Measurements from ENCODE around the gene TLR4.

Gene TLR4

DNA sequence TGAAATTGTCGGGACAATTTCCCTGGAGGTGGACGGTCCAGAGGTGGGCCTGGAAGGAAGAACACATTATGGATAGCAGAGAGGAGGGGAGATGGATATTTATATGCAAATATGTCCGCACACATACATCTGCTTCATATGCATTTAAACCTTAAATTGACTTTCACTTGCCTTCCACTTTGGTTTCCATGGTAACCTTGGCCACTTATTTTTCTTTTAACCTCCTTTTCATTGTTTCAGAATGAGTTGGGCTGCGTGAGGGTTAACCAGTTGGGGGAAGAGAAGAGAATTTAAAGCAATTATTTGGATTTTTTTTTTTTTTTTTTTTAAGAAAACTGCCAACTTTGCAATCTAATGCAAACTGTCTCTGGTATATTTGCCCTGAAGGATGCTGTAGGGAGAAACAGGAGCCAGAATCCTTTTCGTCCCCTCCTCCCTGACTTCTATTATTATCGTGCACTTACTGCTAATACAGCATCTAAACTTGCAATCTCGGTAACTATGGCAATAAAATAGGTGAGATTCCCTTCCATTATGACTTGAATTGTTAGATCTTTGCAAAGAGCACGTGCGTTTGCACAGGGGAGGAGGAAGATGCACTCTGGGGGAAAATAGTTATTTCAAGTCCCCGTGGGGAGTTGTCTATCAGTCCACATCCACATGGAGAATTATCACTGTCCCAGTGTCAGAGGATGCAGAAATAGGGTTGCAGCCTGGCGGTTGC lies 35.6 kb downstream of the TLR4 start:
- no peak overlapping the region for H3K4me3 ChIP-seq (ENCODE audit: low read depth, low read length)
- TF ChIP-seq, protein P1, sequence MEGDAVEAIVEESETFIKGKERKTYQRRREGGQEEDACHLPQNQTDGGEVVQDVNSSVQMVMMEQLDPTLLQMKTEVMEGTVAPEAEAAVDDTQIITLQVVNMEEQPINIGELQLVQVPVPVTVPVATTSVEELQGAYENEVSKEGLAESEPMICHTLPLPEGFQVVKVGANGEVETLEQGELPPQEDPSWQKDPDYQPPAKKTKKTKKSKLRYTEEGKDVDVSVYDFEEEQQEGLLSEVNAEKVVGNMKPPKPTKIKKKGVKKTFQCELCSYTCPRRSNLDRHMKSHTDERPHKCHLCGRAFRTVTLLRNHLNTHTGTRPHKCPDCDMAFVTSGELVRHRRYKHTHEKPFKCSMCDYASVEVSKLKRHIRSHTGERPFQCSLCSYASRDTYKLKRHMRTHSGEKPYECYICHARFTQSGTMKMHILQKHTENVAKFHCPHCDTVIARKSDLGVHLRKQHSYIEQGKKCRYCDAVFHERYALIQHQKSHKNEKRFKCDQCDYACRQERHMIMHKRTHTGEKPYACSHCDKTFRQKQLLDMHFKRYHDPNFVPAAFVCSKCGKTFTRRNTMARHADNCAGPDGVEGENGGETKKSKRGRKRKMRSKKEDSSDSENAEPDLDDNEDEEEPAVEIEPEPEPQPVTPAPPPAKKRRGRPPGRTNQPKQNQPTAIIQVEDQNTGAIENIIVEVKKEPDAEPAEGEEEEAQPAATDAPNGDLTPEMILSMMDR (IDR thresholded peaks at IDR 0.05; ENCODE audit: low read depth, low read length, missing control alignments): no peak
- no peak for DNase-seq (ENCODE audit: low read depth)

GRCh38 chr9:117742131-117742530 lies 37.9 kb downstream of the TLR4 start:
- no peak overlapping the region for H3K4me3 ChIP-seq (ENCODE audit: low read depth, low read length)
- DNase-seq (ENCODE audit: low read depth): no peak
- TF ChIP-seq, protein P1 (IDR thresholded peaks at IDR 0.05; ENCODE audit: low read depth, low read length, missing control alignments): no peak

DNA sequence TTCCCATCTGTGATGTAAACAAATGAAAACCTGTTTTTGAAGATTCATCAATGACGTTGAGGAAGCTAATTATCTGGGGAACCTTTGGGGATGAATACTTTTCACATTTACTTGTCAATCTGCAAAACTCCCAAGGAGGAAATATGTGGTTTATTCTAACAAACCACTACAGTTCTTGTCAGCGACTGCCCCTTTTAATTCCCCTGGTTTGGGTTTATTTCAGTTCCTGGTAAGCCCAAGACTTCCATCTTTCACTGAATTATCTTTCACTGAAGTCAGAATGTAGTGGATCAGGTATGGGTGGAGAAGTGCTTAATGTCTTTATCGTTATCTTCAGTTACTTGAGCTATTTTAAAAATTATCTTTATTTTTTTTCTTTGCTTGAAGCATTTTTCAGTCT lies 40.2 kb downstream of the TLR4 start:
- no peak for DNase-seq (ENCODE audit: low read depth)
- TF ChIP-seq, protein P1 (IDR thresholded peaks at IDR 0.05; ENCODE audit: low read depth, low read length, missing control alignments): no peak
- H3K4me3 ChIP-seq (ENCODE audit: low read depth, low read length): no peak overlapping the region

DNA sequence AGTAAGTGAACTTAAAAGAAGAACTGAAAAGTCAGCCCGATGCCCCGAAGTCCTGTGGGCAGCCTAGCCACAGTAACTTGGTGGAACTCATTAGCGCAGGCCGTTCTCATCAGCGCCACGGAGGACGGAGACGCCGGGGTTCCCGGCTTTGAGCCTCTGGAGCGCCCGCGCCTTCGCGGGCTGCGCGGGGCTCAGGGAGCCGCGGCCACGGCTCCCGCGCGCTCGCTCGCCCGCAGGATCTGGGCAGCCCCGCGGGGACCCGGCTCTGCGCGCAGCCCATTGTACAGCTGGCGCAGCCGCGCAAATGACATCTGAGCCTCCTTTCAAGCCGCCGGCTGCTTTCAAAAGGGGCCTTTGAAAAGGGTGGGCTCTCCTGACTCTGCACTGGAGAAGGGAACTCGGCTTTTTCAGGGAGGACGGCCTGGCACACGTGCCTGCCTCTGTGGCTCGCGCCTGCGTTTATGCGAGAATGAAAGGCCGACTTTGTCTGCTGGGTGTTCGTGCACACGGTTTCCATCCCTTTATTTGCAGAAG lies 40.7 kb downstream of the TLR4 start:
- TF ChIP-seq, protein P1 (IDR thresholded peaks at IDR 0.05; ENCODE audit: low read depth, low read length, missing control alignments): no peak
- no peak for DNase-seq (ENCODE audit: low read depth)
- H3K4me3 ChIP-seq (ENCODE audit: low read depth, low read length): no peak overlapping the region

DNA sequence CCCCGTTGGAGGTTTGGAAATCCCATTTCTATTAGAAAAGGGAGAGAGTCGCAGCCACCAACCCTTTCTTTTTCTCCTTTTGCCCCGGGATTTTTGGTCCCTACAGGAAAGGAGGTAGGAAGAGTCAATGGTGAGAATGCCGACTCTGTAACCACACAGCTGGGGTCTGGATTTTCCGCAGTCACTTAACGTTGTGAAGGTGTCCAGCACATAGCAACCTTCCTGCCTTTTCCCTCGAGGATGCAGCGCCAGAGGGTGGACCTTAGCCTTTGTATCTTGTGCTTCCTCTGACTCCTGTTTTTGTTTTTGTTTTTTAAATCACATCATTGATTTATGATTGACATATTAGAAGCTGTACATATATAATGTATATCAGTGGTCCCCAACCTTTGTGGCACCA lies 41.4 kb downstream of the TLR4 start:
- H3K4me3 ChIP-seq (ENCODE audit: low read depth, low read length): no peak overlapping the region
- DNase-seq (ENCODE audit: low read depth): no peak
- TF ChIP-seq, protein P1 (IDR thresholded peaks at IDR 0.05; ENCODE audit: low read depth, low read length, missing control alignments): no peak

DNA sequence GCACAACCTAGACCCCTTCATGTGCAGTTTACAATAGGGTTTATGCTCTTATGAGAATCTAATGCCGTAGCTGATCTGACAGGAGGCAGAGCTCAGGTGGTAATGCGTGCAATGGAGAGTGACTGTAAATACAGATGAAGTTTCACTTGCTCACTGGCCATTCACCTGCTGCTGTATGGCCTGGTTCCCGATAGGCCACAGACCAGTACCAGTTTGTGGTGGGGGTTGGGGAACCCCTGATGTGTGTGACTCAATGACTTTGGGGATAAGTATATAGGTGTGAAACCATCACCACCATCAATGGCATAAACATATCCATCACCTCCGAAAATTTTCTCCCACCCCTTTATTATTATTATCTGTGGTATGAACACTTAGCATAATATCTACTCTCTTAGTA lies 42.1 kb downstream of the TLR4 start:
- TF ChIP-seq, protein P1 (IDR thresholded peaks at IDR 0.05; ENCODE audit: low read depth, low read length, missing control alignments): no peak
- H3K4me3 ChIP-seq (ENCODE audit: low read depth, low read length): no peak overlapping the region
- DNase-seq (ENCODE audit: low read depth): no peak
